GM18508 (cell line): ENCODE results near the gene PCDHB1.

ENCODE experiments used
- ATAC-seq: cut with Tn5 transposase; IDR thresholded peaks from one replicate; pipeline ENCODE4 v1.9.1; 2021; ENCODE audit warnings: moderate number of reproducible peaks; ENCODE audit not compliant: insufficient read depth, unreplicated experiment

Gene PCDHB1, protein sequence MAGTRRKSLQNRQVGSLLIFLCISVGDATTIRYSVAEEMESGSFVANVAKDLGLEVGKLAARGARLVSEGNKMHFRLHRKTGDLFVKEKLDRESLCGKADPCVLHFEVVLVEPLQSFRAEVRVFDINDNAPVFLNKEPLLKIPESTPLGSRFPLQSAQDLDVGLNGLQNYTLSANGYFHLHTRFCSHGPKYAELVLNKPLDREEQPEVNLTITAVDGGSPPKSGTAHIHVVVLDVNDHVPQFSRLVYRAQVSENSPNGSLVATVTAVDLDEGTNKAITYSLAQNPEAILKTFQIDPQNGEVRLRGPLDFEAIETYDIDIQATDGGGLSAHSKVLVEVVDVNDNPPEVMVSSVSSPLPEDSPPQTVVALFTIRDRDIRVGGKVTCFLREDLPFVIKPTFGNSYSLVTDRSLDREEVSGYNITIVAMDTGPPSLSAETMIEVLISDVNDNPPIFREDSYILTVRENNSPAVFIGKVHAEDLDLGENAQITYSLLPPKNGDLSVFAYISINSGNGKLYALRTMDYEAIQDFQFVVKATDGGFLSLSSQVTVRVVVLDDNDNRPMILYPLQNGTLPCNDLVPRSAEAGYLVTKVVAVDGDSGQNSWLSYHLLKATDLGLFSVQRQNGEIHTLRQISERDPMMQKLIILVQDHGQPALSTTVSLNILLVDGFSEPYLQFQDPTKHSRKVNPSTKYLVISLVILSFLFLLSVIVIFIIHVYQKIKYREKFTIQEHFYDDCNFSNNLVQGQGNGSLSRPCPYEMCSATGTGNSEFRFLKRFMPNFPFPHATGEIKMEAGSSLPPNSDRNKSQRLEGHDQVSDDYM

DNA sequence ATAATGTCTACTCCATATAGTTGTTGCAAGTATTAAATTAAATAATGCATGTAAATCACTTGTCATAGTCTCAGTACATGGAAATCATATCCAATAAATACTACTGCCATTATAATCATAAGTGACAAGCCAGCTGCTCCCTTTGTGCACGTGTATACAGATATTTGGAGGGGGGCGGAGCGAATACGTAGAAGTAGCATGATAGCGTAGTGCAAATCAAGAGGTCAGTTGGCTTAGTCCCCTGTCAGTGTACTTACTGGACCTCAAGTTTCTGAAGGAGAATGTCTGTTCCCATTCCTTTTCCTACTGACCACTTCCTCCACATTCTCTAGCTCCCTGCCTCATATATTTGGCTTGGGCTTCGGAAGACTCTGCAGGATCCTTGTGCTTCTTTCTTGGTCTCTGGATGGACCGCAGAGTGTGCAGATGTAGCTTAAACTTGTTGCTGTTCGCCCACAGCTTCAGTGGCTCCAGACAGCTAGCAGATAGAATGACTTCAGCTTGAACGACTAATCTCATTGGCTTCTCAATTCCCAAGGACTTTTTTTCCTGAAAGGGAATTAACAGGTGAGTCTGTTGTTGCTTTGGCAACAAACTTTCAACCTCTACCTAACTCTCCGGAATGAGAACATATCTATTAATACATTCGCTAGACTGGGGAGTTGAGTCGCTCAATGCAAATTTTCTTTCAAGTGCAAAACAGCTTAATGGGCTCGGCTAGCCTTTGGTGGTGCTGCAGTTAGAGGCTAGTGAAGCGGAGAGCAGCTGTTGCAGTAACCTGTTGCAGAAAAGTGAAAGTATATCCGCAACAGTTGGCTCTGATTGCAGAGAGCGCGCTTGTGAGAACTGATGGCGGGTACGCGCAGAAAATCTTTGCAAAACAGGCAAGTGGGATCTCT, at the start of gene PCDHB1:
TSS of gene PCDHB1 (plus strand) at position 753 of the 899 bp plus-strand sequence. CDS start at position 850, 97 bp downstream.
- ATAC-seq: no peak

DNA sequence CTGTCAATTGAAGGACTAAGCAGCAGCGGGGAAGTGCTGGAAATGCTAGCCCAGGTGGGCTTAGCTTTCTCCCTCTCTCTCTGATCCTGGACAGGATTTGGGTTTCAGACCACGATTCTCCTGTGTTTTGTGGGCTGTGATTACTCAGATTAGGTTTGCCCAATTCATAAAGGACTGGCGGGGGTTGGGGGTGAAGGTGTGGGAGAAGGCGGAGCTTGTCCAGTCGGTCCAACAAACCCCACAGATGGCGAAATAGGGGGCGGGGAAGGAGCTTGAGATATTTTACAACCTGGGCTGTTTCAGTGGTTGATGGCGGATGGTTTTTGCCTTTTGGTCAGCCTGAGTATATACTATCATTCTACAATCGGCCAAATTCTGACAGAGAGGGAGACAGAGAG, 49.7 kb upstream of the PCDHB1 start:
- no peak for ATAC-seq

DNA sequence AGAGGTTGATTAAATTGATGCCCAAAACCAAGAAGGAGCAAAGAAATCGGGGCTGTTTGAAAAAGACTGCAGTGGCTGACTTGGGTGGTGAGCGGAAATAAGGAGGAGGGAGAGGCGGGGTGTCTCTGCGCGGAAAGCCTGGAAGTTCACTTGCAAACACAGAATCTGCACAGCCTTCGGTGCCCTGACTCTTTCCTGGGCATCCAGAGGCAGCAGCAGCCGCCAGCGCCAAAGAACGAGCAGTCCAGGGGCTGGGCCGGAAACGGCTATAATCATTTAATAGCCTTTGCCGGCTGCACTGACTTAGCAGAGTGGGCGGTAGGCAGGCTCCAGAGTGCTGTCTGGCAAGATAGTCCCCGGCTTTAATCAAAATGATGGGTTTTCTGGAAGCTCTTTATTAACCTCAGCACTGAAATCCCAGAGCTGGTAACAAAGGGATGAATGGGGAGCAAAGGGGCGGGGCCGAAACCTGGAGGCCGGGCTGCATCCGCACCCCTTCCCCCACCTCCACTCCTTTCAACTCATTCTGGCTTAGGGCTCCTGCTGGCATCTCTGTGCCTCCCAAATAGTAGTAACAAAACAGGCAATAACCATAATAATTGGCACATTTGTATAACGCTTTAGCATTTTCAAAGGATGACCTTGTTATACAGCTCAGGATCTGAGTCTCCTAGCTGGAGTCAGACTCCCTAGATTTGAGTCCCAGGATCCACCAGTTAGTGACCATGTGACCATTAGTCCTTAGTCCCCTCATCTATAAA, 49.1 kb upstream of the PCDHB1 start:
- no peak for ATAC-seq

DNA sequence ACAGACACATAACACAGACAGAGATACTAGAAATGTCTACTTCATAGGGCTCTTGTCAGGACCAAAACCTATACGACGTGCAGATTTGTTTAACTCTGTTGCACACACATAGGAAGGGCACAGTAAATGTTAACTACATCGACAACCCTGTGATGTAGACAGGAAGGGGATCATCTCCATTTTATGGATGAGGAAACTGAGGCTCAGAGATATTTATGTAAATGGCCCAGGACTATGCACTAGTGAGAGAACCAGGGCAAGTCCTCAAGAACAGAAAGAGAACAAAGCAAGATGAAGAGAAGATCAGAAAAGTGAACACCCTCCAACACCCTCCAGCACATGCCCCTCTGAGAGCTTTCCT, 48.6 kb upstream of the PCDHB1 start:
- no peak for ATAC-seq

DNA sequence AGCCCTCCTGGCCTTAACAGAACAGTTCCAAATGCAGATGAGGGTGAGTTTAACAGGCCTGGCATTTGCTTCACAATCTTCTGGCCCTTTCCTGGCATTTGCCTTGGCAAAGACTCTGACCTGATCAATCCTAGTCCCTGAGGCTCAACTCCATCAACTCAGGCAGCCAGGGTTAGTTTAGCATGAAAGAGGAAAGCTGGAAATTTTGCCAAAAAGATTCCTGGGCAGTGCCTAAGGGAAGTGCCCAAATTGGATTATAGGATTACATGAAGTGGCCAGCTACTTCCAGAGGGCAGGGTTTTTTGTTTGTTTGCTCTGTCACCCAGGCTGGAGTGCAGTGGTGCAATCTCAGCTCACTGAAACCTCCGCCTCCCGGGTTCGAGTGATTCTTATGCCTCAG, 48.1 kb upstream of the PCDHB1 start:
- ATAC-seq: no peak

DNA sequence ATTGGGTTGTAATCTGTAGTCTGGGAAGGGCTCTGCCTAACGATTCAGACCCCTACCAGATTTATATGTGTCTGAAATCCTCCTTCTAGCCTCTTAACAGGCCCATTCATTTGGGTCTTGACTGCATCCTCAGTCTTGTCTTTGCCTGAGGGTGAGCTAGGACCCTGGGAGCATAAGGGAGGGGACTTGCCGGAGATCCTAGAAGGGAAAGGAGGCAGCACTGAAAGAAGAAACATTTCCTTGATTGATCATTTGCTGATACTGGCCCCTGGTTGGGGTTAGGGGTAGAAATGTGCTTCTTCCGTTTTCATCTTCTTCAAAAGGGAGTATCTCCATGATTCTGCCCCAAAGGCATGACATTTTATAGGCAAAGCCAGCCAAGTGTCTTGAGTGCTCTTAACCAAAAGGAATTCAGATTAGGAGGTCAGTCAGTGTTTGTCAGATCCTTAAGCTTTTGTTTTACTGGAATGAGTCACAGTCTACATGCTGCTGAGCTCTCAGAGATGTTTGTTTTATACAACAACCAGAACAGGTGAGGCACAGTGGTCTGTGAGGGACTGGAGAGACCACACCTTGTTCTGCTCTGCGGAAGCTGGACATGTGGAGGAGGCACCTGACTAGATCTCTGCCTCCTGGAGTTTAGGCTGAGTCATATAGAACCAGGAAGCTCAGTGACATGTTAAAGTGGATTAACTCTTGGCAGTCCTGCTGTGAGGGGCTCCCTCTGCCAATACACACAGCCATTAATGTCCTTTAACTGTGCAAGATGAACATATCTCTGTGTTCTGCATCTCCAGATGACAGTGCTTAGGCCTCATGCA, 47.2 kb upstream of the PCDHB1 start:
- ATAC-seq: no peak

DNA sequence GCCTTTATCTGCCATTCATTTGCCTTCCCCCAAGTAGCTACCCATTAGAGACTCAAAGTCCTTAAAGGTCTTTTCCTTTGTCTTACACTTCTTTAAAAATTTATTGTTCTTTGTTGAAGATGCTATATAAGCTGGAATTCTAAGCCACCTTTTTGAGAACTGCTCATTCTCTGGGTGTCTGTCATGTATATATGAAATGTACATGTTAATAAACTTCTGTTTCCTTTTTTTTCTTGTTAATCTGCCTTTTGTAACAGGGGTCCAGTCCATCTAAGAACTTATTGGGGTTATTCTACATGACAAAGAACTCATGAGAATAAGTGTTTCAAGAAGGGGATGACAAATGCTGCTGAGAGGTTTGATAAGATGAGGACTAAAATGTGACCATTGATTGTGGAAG, 43.4 kb upstream of the PCDHB1 start:
- ATAC-seq: no peak

DNA sequence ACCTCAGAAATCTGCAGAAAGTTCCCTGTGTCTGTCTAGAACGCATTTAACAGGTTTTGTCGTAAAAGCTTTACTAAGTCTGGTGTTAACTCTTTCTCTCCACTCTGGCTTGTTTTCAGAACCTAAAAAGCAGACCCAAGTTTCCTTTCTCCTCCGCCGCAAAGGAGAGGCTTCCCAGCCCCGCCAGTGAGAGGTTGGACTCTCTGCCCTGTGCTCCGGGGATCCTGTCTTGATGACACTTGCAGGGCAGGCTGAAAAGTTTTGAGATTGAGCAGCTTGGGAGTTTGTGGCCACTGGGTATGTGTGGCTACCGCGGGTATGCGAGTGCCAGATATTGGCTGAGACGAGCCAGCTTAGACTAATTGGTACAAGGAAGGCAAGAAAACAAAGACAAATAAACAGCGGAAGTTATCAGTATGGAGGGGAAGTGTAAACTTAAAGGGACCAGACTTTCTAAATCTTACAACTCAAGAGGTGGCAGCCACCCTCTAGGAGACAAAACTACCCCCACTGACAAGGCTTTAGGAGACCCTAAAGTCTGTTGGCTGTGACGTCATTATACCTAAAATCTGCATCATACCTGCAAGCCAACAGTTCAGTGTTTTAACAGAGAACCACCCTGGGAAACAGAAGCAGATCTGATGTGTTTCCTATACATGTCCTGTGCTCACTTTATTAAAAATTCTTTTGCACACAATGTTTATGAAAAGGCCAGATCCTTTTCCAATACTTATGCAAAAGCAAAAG, 41.0 kb upstream of the PCDHB1 start:
- no peak for ATAC-seq

DNA sequence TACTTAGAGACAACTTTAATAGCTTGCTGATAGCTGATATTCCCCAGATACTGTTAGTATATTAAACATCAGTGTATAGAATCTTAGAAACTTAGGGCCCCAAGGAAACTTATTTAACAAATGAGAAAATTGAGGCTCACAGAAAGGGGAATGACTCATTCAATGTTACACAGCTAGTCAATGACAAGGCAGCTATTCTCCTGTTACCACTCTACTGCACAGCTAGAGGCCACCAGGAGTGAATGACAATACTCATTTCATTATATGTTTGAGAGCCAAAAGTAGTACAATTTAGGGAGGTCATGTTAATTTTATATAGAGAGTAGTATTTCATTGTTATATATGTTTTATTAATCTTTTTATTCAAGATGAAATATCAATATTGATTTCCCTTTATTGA, 33.2 kb upstream of the PCDHB1 start:
- no peak for ATAC-seq

DNA sequence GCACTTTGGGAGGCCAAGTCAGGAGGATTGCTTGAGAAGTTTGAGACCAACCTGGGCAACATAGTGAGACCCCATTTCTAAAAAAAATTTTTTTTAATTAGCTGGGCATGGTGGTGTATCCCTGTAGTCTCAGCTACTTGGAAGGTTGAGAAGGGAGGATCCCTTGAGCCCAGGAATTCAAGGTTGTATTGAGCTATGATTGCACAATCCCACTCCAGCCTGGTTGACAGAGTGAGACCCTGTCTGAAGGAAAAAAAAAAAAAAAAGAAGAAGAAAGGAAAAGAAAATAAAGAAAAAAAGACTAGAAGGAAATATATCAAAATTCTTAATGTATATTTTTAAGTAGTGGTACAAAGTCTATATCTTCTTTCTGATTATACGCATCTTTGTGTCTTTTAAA, 28.8 kb upstream of the PCDHB1 start:
- no peak for ATAC-seq

DNA sequence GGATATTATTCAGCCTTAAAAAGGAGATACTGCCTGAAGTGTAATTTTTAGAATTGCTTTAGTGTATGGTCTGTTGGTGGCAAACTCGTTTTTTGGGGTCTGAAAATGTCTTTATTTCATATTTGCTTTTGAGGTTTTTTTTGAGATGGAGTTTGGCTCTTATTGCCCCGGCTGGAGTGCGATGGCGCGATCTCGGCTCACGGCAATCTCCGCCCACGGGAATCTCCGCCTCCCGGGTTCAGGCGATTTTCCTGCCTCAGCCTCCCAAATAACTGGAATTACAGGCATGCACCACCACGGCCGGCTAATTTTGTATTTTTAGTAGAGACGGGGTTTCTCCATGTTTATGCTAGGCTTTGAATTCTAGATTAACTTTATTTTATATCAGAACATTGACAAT, 20.2 kb upstream of the PCDHB1 start:
- ATAC-seq: no peak

DNA sequence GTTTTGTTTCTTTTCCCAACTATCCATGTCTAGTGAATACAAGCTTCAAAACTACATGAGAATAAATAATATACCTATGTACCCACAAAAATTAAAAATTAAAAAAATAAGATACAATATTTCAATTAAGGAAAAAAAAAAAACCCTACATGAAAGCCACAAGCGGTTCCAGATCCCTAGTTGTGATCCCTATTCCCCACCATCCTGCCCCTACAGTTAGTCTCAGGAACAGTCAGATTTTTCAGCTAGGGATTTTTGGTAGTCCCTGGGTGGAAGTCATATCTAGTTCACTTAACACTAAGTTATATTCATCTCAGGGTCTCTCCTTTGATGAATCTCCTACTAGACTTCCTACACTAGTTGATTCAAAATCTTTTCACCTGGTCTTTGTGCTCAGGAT, 18.5 kb upstream of the PCDHB1 start:
- ATAC-seq: no peak

DNA sequence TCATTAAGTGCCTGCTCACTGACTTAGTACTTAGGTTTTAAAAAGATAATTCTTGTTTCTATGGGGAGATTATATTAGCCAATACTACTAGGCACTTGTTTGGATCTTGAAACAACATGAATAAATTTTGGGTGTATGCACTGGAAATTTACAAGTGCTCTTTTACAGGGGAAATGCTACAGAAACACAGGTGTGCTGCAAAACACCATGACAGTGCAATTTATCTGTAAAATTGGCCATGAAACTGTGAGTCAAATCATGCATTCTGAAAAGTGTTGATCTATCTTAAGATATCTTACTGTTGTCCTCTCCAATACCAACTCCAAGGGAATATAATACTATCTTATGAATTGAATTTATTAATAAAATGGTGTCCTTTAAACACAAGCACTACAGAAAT, 12.1 kb upstream of the PCDHB1 start:
- ATAC-seq: no peak

DNA sequence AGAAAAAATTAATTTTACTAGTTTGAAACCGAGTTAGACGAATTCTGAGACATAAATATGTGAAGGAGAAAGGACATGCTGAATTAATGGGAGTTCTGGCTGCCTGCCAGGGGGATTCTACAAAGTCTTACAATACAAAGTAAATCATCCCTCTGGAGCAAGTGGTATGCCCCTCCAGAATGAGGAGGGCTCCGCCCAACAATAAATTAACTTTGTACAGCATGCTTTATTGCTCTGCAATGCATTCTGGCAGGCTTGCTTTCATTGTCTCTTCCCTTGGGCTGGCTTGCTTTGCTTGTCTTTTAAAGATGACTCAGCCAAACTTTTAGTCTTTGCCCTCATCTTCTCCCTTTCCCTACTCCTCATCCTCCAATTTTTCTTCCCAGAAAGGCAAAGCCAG, 11.7 kb upstream of the PCDHB1 start:
- ATAC-seq: no peak

DNA sequence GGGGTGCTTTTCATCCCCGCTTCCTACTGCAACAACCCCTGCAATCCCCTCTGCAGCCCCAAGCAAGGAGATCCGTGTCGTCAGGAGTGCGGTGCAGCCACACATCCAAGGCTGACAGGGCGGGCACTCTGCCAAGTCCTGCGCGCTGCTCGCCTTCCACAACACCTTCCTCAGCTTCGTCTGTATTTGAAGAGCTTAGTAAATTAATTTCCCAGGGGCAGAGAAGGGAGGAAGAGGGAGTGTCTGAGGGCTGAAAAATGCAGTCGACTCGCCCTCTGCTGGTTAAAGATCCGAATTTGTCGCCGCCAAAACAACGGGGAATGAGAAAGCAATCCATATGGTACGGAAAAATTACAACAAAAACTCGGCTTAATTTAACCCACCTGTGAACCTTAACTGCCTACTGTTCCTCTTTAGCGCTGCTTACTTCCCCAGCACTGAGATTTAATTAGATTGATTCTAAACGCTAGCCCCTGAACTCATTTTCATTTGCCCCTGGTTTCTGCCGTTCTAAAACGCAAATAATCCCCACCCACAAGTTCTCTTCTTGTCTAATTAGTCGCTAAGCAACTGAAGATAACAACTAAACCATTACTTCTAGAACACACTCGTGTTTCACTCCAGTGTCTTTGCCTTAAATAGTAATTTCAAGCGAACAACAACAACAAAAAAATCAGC, 10.9 kb upstream of the PCDHB1 start:
- ATAC-seq: no peak

DNA sequence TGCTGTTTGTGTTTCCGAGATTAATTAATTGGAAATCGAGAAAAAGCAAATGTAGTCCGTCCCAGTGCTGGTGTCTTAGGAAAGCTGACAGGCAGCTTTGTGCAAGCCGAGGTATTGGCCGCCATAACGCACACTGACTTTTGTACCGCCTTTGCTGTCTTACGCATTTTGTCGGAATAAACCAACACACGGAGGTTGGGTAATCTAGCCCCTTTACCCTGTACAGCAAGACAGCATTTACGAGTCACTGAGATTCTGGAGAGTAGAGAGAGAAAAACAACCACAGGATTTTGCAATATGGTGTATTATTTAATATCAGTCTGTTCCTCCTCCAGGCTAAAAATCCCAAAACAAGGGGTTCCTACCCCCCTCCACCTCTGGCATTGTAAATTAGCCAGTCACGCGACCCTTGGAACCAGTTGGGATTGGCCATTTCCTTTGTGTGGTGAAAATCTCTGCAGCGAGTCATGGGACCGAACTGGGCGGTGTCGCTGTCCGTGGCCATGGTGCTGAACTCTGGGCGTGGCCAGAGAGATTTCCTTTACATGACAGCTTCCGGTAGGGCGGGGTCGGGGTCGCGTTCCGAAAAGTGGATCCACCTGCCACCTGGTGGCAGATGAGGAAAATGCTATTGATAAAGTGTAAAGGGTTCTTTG, 10.3 kb upstream of the PCDHB1 start:
- no peak for ATAC-seq

DNA sequence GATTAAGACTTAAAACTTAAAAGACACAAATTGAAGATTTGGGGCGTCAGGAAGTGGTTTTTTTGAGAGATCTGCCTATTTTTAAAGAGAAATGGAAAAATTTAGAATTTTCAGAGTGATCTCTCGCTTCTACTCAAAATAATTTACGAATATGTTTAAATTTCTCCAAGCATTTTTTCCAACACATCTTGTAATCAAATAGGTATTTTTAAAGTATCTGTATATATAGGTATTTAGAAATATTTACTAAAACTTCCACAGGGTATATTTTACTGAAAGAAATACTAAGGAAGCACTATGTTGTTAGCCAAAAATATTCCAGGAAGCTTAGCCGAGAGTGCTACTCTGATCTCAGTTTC, 9.8 kb upstream of the PCDHB1 start:
- ATAC-seq: no peak

DNA sequence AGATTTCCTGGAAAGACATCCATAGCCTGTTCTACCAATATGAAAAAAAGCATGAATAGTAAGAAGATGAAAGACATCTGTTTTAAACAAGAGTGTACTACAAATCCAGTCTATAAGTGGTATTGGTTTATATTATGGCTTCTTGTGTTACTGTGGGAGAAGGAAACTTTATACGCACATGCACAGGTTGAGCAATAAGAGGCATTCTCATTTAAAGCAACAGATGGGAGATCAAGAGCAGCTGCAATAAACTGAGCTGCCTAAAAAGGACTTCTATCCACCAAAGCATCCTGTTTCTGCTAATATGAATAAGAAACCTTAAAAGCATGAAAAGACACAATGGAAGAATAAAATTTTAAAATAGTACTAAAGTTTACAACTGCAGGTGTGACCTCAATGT, 8.6 kb upstream of the PCDHB1 start:
- ATAC-seq: no peak
